ENCODE measurements around the gene TCF12. TPM values are rescaled to one million over a fixed set of nuclear protein-coding genes. Genes with fewer than 3 reads are reported as not detected.

Gene TCF12
- total and polyA plus RNA-seq, 7 experiments from 2014 or later, result 51.3 to 99.4 (median 79.9) TPM

DNA sequence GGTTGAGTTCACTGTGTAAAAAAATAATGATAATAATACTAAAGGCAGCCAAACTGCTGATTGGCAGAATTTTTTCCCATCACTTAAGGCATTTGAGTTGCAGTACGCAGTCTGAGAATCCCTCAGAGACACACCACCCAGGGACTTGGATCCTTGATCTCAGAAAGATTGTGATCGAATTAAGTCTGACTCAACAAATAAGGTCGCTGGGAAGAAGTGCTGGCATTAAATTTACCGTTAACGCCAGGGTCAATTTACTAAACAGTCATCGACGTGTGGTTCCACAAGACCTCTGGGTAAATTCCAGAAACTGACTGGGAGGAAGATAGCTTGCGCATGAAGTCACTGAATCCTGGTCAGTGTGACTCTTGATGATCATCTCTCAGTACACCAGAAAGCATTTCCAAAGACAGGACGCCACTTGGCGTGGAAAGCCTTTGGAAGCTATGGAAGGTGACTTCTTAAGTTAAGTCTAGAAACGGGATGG is 409.6 kb downstream of the TCF12 start:
- Histone ChIP-seq H3K27ac (ENCODE audit: low read depth, low read length) (no peak overlapping the region), H3K27me3 (ENCODE audit: control insufficient read depth in 2 of 2, insufficient read depth in 2 of 2, low read length in 2 of 2) (no peaks in the 10 kb centered on the region), H3K9me3 (ENCODE audit: control insufficient read depth in 2 of 3, low read length in 3 of 3) (no peaks in the 10 kb centered on the region), H3K4me1 (ENCODE audit: control insufficient read depth in 2 of 2, insufficient read depth in 2 of 2, low read length in 2 of 2) (no peaks in the 10 kb centered on the region), H3K4me3 (ENCODE audit: low read length) (no peak overlapping the region), H3K36me3 (ENCODE audit: control insufficient read depth in 2 of 3, insufficient read depth in 3 of 3, low read length in 3 of 3) (no peaks in the 10 kb centered on the region)
- intact Hi-C loops (cut with micrococcal nuclease), result no loop called here
- ChIA-PET CTCF (no interaction called here), POLR2A (no interaction called here)
- Mint-ChIP-seq H3K27me3 (peaks cover 4 to 16% (median 14%) of the 10 kb centered on the region in 5 donors), H3K27ac (no peak overlapping the region), H3K9me3 (no peaks in the 10 kb centered on the region), H3K36me3 (no peaks in the 10 kb centered on the region), H3K4me1 (peaks cover 0 to 12% (median 5%) of the 10 kb centered on the region in 7 donors), H3K4me3 (no peak overlapping the region)
- ATAC-seq (no peak), DNase-seq (no peak)

DNA sequence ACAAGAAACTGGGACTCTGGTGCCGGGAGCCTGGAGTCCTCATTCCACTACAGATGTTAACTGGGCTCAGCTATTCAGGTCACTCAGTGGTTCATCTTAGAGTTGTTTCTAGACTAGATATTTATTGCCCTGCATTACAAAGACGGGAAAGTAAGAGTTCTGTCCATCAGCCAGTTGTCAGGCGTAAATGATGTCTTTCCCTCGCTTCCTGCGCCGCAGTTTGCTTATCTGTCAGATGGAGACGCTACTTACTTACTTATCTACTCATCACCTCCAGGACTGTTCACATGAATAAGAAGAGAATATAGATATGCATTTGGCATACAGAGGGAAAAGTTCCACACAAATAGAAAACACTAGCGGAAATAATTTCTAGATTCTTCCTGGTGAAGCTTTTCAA is 410.0 kb downstream of the TCF12 start:
- ATAC-seq (no peak), DNase-seq (no peak)
- Histone ChIP-seq H3K4me1 (ENCODE audit: control insufficient read depth in 2 of 2, insufficient read depth in 2 of 2, low read length in 2 of 2) (no peaks in the 10 kb centered on the region), H3K27me3 (ENCODE audit: control insufficient read depth in 2 of 2, insufficient read depth in 2 of 2, low read length in 2 of 2) (no peaks in the 10 kb centered on the region), H3K36me3 (ENCODE audit: control insufficient read depth in 2 of 3, insufficient read depth in 3 of 3, low read length in 3 of 3) (no peaks in the 10 kb centered on the region), H3K4me3 (ENCODE audit: low read length) (no peak overlapping the region), H3K9me3 (ENCODE audit: control insufficient read depth in 2 of 3, low read length in 3 of 3) (no peaks in the 10 kb centered on the region), H3K27ac (ENCODE audit: low read depth, low read length) (no peak overlapping the region)
- intact Hi-C loops (cut with micrococcal nuclease), result no loop called here
- H3K4me3 Mint-ChIP-seq, result no peak overlapping the region
- POLR2A ChIA-PET, result no interaction called here
- H3K36me3 Mint-ChIP-seq, result no peaks in the 10 kb centered on the region
- H3K4me1 Mint-ChIP-seq, result peaks cover 0 to 12% (median 5%) of the 10 kb centered on the region in 7 donors
- peaks cover 4 to 20% (median 14%) of the 10 kb centered on the region in 5 donors for H3K27me3 Mint-ChIP-seq
- no peaks in the 10 kb centered on the region for H3K9me3 Mint-ChIP-seq
- no peak overlapping the region for H3K27ac Mint-ChIP-seq
- CTCF ChIA-PET, result no interaction called here

DNA sequence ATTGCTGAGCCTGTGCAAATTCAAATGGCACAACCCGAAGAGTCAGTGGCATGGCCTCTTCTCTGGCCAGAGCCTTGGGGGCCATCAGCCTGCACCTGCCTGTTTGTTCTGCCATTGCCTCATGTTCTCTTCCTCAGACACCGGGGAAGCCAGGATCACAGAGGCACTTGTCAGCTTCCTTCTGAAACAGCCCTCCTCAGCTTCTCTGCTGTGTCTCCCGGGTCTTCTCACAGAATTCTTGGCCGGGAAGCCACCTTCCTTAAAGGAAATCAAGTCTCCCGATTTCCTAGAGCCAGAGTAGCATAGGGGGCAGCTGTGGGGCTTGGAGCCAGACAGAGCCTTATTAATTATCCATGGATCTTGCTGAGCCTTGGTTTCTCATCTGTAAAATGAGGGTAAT is 410.5 kb downstream of the TCF12 start:
- H3K27ac Mint-ChIP-seq, result no peak overlapping the region
- H3K27ac ChIP-seq (ENCODE audit: low read depth, low read length), result no peak overlapping the region
- H3K4me1 Mint-ChIP-seq, result peaks cover 0 to 9% (median 5%) of the 10 kb centered on the region in 7 donors
- DNase-seq (no peak), ATAC-seq (no peak)
- no peak overlapping the region for H3K4me3 Mint-ChIP-seq
- intact Hi-C loops (cut with micrococcal nuclease), result no loop called here
- no peaks in the 10 kb centered on the region for H3K4me1 ChIP-seq (ENCODE audit: control insufficient read depth in 2 of 2, insufficient read depth in 2 of 2, low read length in 2 of 2)
- H3K36me3 Mint-ChIP-seq, result no peaks in the 10 kb centered on the region
- H3K27me3 Mint-ChIP-seq, result peaks cover 4 to 20% (median 14%) of the 10 kb centered on the region in 5 donors
- no peaks in the 10 kb centered on the region for H3K9me3 Mint-ChIP-seq
- CTCF ChIA-PET, result no interaction called here
- no peaks in the 10 kb centered on the region for H3K36me3 ChIP-seq (ENCODE audit: control insufficient read depth in 2 of 3, insufficient read depth in 3 of 3, low read length in 3 of 3)
- no peaks in the 10 kb centered on the region for H3K9me3 ChIP-seq (ENCODE audit: control insufficient read depth in 2 of 3, low read length in 3 of 3)
- POLR2A ChIA-PET, result no interaction called here
- H3K4me3 ChIP-seq (ENCODE audit: low read length), result no peak overlapping the region
- no peaks in the 10 kb centered on the region for H3K27me3 ChIP-seq (ENCODE audit: control insufficient read depth in 2 of 2, insufficient read depth in 2 of 2, low read length in 2 of 2)

DNA sequence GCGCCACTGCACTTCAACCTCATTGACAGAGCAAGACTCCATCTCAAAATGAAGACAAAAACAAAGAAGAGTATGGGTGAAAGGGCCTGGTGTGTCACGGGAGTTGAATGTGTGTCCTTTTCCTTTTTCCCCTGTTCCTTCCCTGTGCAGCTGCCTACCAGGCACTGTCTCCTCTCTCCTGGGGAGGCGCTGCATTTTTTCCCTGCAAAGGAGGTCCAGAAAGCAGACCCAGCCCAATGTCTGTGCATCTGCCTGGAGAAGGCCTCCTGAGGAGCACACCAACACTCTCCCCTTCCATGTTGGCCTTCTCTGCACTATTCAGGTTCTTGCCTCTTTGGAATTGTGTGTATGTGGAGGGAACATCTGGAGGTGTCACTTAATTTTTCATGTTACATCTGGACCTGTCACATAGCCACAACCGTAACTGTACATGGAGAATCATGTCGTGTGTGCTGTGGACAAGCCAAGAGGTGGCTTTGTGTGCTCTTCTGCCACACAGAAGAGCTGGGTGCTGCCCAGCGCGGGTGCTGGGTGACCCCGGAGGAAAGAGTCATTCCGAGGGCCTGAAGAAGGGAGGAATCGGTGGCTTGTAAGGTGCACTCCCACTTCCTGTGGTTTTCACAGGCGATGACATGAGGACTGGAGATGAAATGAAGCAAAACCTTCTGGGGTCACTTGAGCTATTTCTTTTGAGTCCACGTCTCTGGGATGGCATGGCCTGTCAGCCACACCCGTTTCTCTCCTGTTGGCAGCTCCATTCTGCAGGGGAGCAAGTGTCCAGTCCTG is 411.3 kb downstream of the TCF12 start:
- Histone ChIP-seq H3K4me3 (ENCODE audit: low read length) (no peak overlapping the region), H3K4me1 (ENCODE audit: control insufficient read depth in 2 of 2, insufficient read depth in 2 of 2, low read length in 2 of 2) (no peaks in the 10 kb centered on the region), H3K27me3 (ENCODE audit: control insufficient read depth in 2 of 2, insufficient read depth in 2 of 2, low read length in 2 of 2) (no peaks in the 10 kb centered on the region), H3K36me3 (ENCODE audit: control insufficient read depth in 2 of 3, insufficient read depth in 3 of 3, low read length in 3 of 3) (no peaks in the 10 kb centered on the region), H3K27ac (ENCODE audit: low read depth, low read length) (no peak overlapping the region), H3K9me3 (ENCODE audit: control insufficient read depth in 2 of 3, low read length in 3 of 3) (no peaks in the 10 kb centered on the region)
- intact Hi-C loops (cut with micrococcal nuclease), result no loop called here
- no peak for ATAC-seq
- Mint-ChIP-seq H3K4me1 (peaks cover 0 to 9% (median 2%) of the 10 kb centered on the region in 7 donors), H3K27ac (no peak overlapping the region), H3K27me3 (peaks cover 4 to 25% (median 16%) of the 10 kb centered on the region in 5 donors), H3K9me3 (no peaks in the 10 kb centered on the region), H3K4me3 (no peak overlapping the region), H3K36me3 (no peaks in the 10 kb centered on the region)
- DNase-seq, result no peak
- CTCF ChIA-PET, result no interaction called here
- POLR2A ChIA-PET, result no interaction called here

DNA sequence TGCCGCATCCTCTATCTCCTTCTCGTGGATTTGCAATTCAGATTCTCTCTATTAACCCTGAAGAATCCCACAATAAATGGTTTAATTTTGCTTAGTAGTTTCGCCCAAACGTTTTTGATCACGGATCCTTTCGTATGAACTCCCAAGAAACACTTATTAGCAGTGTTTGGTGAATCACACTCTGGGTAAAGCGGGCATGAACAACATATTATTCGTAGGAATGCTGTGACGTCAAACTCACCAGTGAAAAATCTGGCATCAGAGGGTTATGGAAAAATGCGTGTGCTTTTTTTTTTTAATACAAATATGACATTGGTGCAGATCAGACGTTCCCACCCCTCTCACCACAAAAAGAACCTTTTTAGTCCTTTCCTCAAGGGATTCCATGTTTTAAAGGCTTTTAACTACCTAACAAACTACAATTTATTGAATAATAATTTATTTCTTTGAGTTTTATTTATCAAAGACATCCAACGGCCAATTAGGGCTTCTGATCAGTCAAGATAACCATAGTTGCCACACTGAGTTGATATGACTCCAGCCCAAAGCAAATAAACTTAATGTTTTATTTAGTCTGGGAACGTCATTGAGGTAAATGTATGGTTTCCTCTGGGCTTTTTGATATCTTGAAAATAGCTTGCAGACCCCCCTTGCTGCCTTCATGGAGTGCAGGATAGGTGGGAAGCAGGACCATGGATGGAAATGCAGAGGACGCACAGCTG is 412.3 kb downstream of the TCF12 start:
- intact Hi-C loops (cut with micrococcal nuclease), result no loop called here
- Histone ChIP-seq H3K36me3 (ENCODE audit: control insufficient read depth in 2 of 3, insufficient read depth in 3 of 3, low read length in 3 of 3) (no peaks in the 10 kb centered on the region), H3K27ac (ENCODE audit: low read depth, low read length) (no peak overlapping the region), H3K4me1 (ENCODE audit: control insufficient read depth in 2 of 2, insufficient read depth in 2 of 2, low read length in 2 of 2) (no peaks in the 10 kb centered on the region), H3K9me3 (ENCODE audit: control insufficient read depth in 2 of 3, low read length in 3 of 3) (no peaks in the 10 kb centered on the region), H3K27me3 (ENCODE audit: control insufficient read depth in 2 of 2, insufficient read depth in 2 of 2, low read length in 2 of 2) (no peaks in the 10 kb centered on the region), H3K4me3 (ENCODE audit: low read length) (no peak overlapping the region)
- peaks cover 0 to 9% (median 0%) of the 10 kb centered on the region in 7 donors for H3K4me1 Mint-ChIP-seq
- DNase-seq (no peak), ATAC-seq (no peak)
- no peaks in the 10 kb centered on the region for H3K36me3 Mint-ChIP-seq
- H3K4me3 Mint-ChIP-seq, result no peak overlapping the region
- ChIA-PET POLR2A (no interaction called here), CTCF (interaction anchor here (0.6 kb wide), 1 partner anchor 164 kb away, joined by 3 read pairs; no protein-coding TSS in a partner anchor)
- H3K27ac Mint-ChIP-seq, result no peak overlapping the region
- peaks cover 4 to 33% (median 19%) of the 10 kb centered on the region in 5 donors for H3K27me3 Mint-ChIP-seq
- no peaks in the 10 kb centered on the region for H3K9me3 Mint-ChIP-seq

DNA sequence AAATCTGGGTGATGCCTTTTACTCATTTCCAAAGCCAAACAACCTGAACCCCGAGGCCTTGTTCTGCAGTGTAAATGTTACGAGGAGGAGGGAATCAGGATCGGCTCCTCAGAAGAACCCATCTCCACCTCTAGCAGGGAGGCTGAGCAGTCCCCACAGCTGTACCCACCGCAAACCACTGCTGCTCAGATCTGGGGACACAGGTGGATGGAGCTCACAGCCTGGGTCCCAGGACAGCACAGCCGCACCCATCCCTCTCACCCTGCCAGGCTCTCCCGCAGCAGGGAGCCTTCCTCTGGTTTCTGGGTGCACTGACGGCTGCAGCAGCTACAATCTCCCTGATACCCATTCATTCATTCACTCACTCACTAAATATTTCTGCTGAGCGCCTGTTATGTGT is 413.9 kb downstream of the TCF12 start:
- H3K4me1 Mint-ChIP-seq, result peaks cover 0 to 9% (median 0%) of the 10 kb centered on the region in 7 donors
- no peak for DNase-seq
- no peak overlapping the region for H3K27ac Mint-ChIP-seq
- H3K9me3 Mint-ChIP-seq, result no peaks in the 10 kb centered on the region
- no peak overlapping the region for H3K27ac ChIP-seq (ENCODE audit: low read depth, low read length)
- no peaks in the 10 kb centered on the region for H3K27me3 ChIP-seq (ENCODE audit: control insufficient read depth in 2 of 2, insufficient read depth in 2 of 2, low read length in 2 of 2)
- no peak overlapping the region for H3K4me3 Mint-ChIP-seq
- H3K9me3 ChIP-seq (ENCODE audit: control insufficient read depth in 2 of 3, low read length in 3 of 3), result no peaks in the 10 kb centered on the region
- H3K4me3 ChIP-seq (ENCODE audit: low read length), result no peak overlapping the region
- CTCF ChIA-PET, result no interaction called here
- no peaks in the 10 kb centered on the region for H3K4me1 ChIP-seq (ENCODE audit: control insufficient read depth in 2 of 2, insufficient read depth in 2 of 2, low read length in 2 of 2)
- no peak for ATAC-seq
- no peaks in the 10 kb centered on the region for H3K36me3 ChIP-seq (ENCODE audit: control insufficient read depth in 2 of 3, insufficient read depth in 3 of 3, low read length in 3 of 3)
- POLR2A ChIA-PET, result no interaction called here
- intact Hi-C loops (cut with micrococcal nuclease), result no loop called here
- peaks cover 4 to 36% (median 19%) of the 10 kb centered on the region in 5 donors for H3K27me3 Mint-ChIP-seq
- no peaks in the 10 kb centered on the region for H3K36me3 Mint-ChIP-seq
